GM21447 (cell line): ENCODE data around the gene FOXD1.

Experiments
- ATAC-seq: cut with Tn5 transposase; IDR thresholded peaks from one replicate; pipeline ENCODE4 v1.9.1; 2021; ENCODE audit not compliant: unreplicated experiment

FOXD1 gene

GRCh38 chr5:73441378-73441777, 7.2 kb downstream of the FOXD1 start:
- no peak for ATAC-seq

- ATAC-seq: no peak
Measured at GRCh38 chr5:73440262-73440661, 8.3 kb downstream of the FOXD1 start.

- no peak for ATAC-seq
Measured at GRCh38 chr5:73438645-73439470, 9.7 kb downstream of the FOXD1 start.

DNA sequence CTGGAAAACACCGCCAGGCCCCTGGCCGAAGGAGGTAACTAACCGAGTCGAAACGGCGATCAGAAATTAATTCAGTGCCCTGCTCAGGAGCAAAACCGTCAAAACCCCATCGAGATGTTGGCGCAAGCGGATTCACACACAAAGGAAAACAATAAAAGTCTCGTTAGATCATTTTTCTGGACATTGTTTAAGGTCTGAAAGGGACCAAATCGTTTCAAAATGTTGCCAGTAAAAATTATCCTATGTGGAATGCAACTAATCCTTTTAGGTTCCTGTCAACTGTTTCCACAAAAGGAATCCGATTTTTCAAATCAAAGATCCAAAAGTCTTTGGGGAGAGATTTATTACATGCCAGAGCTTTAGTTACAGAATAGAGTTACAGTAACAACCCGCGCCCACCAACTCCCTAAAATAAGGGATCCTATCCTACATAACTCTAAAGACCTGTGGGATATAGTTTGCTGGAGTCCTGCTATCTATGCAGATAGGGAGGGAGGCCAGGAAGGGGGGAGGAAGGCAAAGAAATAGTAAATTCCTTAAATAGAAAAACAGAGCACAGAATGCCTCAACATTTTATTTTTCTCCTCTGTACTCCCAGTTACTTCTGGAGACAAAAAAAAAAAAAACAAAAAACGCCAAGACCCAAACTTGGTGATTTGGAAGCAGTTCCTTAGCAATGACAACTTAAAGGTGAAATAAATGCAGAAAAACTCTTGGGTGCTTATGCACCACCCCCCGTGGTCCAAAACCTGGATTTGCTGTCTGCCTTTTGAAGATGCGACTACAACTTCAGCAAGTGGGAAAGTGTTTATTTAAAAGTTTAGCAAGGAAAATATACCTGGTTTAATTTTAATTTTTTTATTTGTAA, 10.6 kb downstream of the FOXD1 start:
- ATAC-seq: no peak

- ATAC-seq: no peak
Measured at GRCh38 chr5:73437101-73437776, 11.3 kb downstream of the FOXD1 start.

- ATAC-seq: no peak
Measured at GRCh38 chr5:73436535-73437100, 12.0 kb downstream of the FOXD1 start.

DNA sequence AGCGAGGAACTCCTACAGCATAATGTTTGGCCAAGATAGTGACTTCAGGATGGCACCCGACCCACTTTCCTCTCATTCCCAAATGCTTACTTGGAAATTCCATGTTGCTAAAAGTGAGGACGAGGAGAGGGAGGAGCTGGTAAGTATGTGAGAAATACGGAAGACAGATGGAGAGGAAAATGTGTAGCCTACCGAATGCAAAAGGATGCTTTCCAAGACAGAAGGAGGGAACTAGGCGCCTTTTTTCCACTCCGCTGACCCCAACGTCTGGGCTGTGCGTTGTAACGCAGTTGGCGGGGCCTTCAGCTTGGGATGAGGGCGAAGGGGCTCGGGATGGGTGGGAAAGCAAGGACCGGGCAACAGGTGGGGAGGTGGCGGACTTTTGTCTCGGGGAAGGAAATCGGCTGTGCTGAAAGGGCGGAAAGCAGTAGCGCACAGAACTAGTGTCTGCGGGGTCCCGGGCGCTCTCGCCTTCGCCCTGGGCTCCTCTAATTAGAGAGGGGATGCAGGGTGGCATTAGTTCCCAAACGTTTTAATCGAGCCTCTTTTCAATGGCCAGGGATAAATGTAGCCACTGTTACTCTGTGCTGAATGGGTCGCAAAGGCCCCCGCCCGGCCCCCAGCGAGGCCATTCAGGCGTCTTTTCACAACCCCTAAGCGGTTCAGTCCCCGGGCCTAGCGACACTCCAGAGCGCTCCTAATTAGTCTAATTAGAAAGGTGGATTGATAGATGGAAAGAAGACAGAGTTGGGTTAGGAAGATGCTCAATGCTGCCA, 12.6 kb downstream of the FOXD1 start:
- ATAC-seq: no peak

- ATAC-seq: no peak
Measured at GRCh38 chr5:73434907-73435306, 13.7 kb downstream of the FOXD1 start.

- no peak for ATAC-seq
Measured at GRCh38 chr5:73434461-73434860, 14.1 kb downstream of the FOXD1 start.

DNA sequence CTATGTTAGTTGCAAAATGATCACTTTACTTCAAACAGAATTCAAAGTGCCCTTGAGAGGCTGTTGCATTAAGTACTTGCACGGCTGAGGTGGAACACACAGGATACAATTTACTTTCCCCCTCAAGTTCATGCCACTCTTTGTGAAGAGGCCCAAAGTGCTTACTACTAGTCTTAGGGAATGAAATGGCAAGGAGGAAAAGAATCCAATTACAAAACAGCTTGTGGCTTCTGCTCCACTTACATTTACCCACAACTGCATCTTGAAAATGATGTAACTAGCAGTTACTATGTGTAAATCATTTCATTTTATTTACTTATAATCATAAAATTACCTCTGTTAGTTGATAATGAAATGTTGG, 14.6 kb downstream of the FOXD1 start:
- no peak for ATAC-seq

DNA sequence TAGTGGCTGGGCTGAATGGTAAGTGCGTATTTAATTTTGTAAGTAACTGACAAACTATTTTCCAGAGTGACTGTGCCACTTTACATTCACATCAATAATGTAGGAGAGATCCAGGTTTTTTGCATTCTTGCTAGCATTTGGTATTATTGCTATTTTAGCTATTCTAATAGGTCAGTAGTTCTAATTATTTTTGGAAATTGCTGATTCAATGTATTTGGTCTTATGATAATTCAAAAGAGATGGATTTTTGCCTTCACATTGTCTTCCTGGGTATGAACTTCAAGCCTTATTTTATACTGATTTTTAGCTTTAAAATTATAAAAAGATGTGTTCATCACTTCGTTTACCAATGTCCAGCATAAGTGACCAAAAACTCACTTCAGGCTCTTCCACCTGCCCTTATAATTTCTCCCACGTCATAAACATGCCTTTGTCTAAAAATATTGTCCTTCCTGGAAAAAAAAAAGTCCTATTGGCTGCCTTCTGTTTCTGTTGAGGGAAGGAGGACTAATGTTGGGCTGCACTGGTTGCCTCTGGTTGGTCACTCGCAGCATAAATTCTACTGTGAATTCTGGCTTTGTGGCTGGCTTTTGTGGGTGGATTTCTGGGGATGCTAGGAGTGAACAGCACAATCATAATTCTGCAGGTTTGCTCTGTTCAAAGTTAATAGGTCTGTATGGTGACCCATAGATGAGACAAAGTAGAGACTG, 15.2 kb downstream of the FOXD1 start:
- no peak for ATAC-seq

GRCh38 chr5:73431204-73431851, 17.2 kb downstream of the FOXD1 start:
- ATAC-seq: no peak

GRCh38 chr5:73426034-73426433, 22.5 kb downstream of the FOXD1 start:
- no peak for ATAC-seq

DNA sequence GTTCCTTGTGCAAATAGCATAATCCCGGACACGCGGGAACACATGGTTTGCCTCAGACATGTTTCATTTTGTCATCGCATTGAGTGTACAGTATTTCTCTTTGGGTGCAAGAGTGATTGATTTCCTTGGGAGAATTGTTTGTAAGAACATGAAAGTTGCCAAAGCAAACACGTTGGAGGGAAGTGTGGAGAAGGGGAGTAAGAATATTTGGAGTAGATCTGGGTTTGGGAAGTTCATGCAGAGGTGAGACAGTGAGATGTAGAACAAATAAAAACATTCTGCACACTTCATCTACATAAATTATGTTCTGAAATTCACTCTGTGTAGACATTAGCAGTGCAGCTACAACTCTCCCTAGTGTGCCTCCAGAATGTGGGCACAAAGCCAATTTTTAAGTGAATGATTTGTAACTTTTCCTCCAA, 24.0 kb downstream of the FOXD1 start:
- no peak for ATAC-seq

GRCh38 chr5:73422164-73422563, 26.4 kb downstream of the FOXD1 start:
- ATAC-seq: no peak

- no peak for ATAC-seq
Measured at GRCh38 chr5:73420666-73421065, 27.9 kb downstream of the FOXD1 start.

- no peak for ATAC-seq
Measured at GRCh38 chr5:73419465-73420390, 28.8 kb downstream of the FOXD1 start.

DNA sequence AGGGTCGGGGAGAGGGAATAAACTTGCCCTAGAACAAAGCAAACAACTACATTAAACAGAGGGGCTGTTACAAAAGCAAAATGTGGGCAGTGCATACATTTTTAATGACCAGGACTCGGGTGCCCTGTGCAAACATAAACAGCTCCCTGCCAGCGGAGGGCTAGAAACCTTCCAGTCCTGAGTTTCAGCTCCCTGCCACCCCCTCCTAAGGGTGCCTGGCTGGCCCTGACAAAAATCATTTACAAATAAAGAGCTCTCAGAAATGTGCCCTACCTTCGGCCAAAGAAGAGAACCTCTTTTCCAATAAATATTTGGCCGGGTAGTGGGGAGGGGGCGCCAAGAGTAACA, 29.5 kb downstream of the FOXD1 start:
- ATAC-seq: no peak
